RWPE1 (cell line): Measurements from ENCODE around the gene PANK4.
"Not testable (repeated sequence)": the region's sequence is repeated elsewhere in the genome, so short reads cannot be mapped to it uniquely, and the experiment has no call there.

Source experiments
- CTCF ChIA-PET: fragments of 350-600 bp; sonication (Branson Sonifier 250); formaldehyde crosslinking; extraction: SDS; loops from one replicate; lab custom pipeline; 2021; lab: Yijun Ruan, JAX
- POLR2A ChIA-PET: fragments of 400-600 bp; formaldehyde crosslinking; extraction: SDS; loops from one replicate; lab custom pipeline; 2020; ENCODE audit warnings: antibody characterized with exemption; ENCODE audit not compliant: low non-redundant PET; lab: Yijun Ruan, JAX
- DNase-seq: peaks from one replicate; pipeline ENCODE4 v3.0.0; 2012; ENCODE audit warnings: low spot score
- H3K27ac ChIP-seq: fragments of 450-650 bp; 2 replicates; pipeline ENCODE4 v1.5.1; 2017
- CTCF ChIP-seq: fragments of 450-650 bp; conservative IDR thresholded peaks from 2 replicates; pipeline ENCODE4 v1.5.1; 2017; ENCODE audit warnings: low read depth, mild to moderate bottlenecking

PANK4 gene

GRCh38 chr1:2555634-2556276 lies 29.4 kb upstream of the PANK4 start:
- H3K27ac ChIP-seq, result peak overlapping the region; percentile 85
- CTCF ChIA-PET, result interaction anchor here (0.6 to 1.7 kb wide), 6 partner anchors 19 to 245 kb away, joined by 3 to 5 read pairs (median 3); partner anchors contain the start of gene TTC34
- DNase-seq, result no peak
- POLR2A ChIA-PET, result interaction anchor here (0.7 kb wide), 1 partner anchor 30 kb away, joined by 4 read pairs; no protein-coding TSS in a partner anchor
- TF ChIP-seq CTCF, result no peak

GRCh38 chr1:2554621-2555387 lies 28.4 kb upstream of the PANK4 start:
- DNase-seq, result no peak
- H3K27ac ChIP-seq, result peak overlapping the region; percentile 85; the same call in 1 of the 2 replicates
- ChIA-PET CTCF (interaction anchor here (0.7 to 1.7 kb wide), 2 partner anchors 31 to 67 kb away, joined by 3 to 5 read pairs; no protein-coding TSS in a partner anchor), POLR2A (no interaction called here)
- peak; percentile 26; the same call in 1 of the 2 replicates for TF ChIP-seq CTCF

DNA sequence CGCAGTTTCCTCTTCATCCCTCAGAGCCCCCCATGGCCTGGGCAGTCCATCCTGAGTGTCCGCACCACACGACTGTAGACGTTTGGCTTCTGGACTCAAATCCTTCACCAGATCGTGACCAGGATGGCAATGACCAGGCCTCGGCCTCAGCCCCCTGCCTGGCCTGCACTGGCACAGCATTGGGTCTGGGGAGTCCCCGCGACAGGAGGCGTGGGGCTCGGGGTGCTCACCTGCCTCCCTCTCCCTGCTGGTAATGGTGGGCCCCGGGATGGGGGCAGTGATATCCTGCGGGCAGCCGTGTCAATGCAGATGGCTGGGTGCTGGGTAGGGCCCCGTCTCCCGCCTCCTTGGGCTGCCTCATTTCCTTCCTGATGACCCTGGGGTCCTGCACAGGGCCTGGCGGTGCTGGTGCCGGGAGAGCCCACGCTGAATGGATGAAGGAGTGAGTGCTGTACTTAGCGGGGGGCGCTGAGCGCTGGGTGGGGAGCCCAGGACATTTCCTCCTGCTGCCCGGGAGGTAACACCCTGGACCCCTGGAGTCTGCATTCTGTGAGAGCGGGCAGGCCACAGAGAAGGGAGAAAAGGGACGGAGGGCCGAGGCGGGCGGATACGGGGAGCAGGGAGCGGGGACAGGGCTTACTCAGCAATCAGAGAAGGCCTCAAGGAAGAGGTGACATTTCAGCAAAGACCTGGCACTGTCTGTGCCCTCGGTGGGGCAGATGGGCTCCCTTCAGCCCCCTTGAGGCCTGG lies 27.6 kb upstream of the PANK4 start:
- CTCF ChIA-PET, result no interaction called here
- POLR2A ChIA-PET, result no interaction called here
- H3K27ac ChIP-seq, result no peak overlapping the region
- TF ChIP-seq CTCF, result no peak
- DNase-seq, result no peak

GRCh38 chr1:2553076-2553475 lies 26.7 kb upstream of the PANK4 start:
- CTCF ChIA-PET, POLR2A ChIA-PET, DNase-seq, H3K27ac ChIP-seq: not testable (repeated sequence)

DNA sequence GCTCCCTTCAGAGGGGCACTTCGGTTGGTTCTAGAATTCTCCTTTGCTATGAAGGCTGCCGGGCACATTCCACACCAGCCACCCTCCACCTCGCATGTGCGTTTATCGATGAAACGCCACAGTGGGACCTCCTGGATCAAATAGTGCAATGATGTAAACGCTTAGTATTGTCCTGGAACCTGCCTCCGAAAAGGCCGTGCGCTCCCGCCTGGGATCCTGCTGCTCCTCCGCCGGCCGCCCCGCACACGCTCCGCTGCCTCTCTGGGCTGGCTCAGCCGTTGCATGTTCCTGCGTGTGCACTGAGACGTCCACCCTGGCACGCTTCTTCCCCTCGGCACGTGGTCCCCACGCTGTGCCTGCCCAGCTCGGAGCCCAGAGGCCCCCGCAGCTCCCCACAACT lies 25.8 kb upstream of the PANK4 start:
- no peak for TF ChIP-seq CTCF
- POLR2A ChIA-PET, result no interaction called here
- CTCF ChIA-PET, result no interaction called here
- no peak overlapping the region for H3K27ac ChIP-seq
- no peak for DNase-seq

GRCh38 chr1:2551544-2551943 lies 25.1 kb upstream of the PANK4 start:
- CTCF ChIA-PET, result interaction anchor here (0.7 kb wide), 1 partner anchor 23 kb away, joined by 3 read pairs; no protein-coding TSS in a partner anchor
- POLR2A ChIA-PET, H3K27ac ChIP-seq, DNase-seq: not testable (repeated sequence)

DNA sequence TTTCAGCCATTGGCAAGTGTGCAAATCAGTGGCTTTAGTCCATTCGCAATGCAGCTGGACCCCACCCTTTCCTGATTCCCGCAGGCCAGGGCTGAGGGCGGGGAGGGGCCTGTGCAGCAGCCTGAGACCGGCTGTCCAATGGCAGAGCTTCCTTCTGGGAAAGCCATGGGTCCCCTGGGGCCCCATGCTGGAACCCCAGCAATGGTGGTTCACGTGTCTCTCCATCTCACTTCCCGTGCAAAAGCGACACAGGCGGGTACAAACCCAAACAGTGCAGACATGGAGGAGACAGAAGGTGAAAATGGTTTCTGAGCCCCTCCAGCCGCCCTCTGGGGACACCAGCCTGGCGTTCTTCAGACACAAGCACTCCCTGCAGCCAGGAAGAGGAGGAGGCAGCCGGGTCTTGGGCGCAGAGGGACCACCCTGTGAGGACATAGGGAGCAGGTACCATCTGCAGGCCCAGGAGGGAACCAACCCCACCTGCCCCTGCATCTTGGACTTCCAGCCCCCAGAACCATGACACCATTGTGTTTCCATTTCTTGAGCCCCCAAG lies 24.0 kb upstream of the PANK4 start:
- POLR2A ChIA-PET, H3K27ac ChIP-seq, DNase-seq, CTCF ChIA-PET: not testable (repeated sequence)

- CTCF ChIA-PET, result interaction anchor here (0.7 to 1.3 kb wide), 2 partner anchors 20 to 25 kb away, joined by 3 read pairs; no protein-coding TSS in a partner anchor
- DNase-seq, POLR2A ChIA-PET: not testable (repeated sequence)
- peak overlapping the region; percentile 83 for H3K27ac ChIP-seq
Observed at GRCh38 chr1:2549367-2550029, 23.1 kb upstream of the PANK4 start.
